Glutamatergic neuron (in vitro differentiated cells): ENCODE data around the gene CLTCL1. TPM values are rescaled to one million over a fixed set of nuclear protein-coding genes. Genes with fewer than 3 reads are reported as not detected.

Experiments
- DNase-seq: peaks from one replicate; pipeline ENCODE4 v3.0.0; 2022
- H3K27ac Mint-ChIP-seq: one replicate; pipeline ENCODE4 v1.8.0; 2020; ENCODE audit warnings: mild to moderate bottlenecking, mixed read lengths, inconsistent platforms; ENCODE audit not compliant: unreplicated experiment
- H3K27me3 Mint-ChIP-seq: one replicate; pipeline ENCODE4 v1.8.0; 2020; ENCODE audit warnings: mild to moderate bottlenecking, moderate library complexity, mixed read lengths, inconsistent platforms; ENCODE audit not compliant: unreplicated experiment
- H3K36me3 Mint-ChIP-seq: one replicate; pipeline ENCODE4 v1.8.0; 2020; ENCODE audit warnings: mild to moderate bottlenecking, mixed read lengths, inconsistent platforms; ENCODE audit not compliant: unreplicated experiment
- H3K4me1 Mint-ChIP-seq: one replicate; pipeline ENCODE4 v1.8.0; 2020; ENCODE audit warnings: mild to moderate bottlenecking, low read depth, mixed read lengths, inconsistent platforms; ENCODE audit not compliant: unreplicated experiment
- H3K4me3 Mint-ChIP-seq: one replicate; pipeline ENCODE4 v1.8.0; 2020; ENCODE audit warnings: mild to moderate bottlenecking, mixed read lengths, inconsistent platforms; ENCODE audit not compliant: unreplicated experiment
- H3K9me3 Mint-ChIP-seq: one replicate; pipeline ENCODE4 v1.8.0; 2020; ENCODE audit warnings: mild to moderate bottlenecking, moderate library complexity, mixed read lengths, inconsistent platforms; ENCODE audit not compliant: unreplicated experiment
- total RNA-seq: library from RNA; stranded (reverse); fragmentation: NEBNext Ultra II Directional; extraction: Animal tissue kit (Norgen Biotek cat#: 25700); gene quantifications from one replicate; pipeline ENCODE4 v1.2.1, GENCODE V29; 2021; ENCODE audit not compliant: unreplicated experiment
- TF ChIP-seq, protein P1 (sequence below): fragments of 200-600 bp; sonication (generic); IDR thresholded peaks from one replicate; pipeline ENCODE4 v1.5.0; 2021; ENCODE audit not compliant: partially characterized antibody, unreplicated experiment

The CLTCL1 gene
- total RNA-seq, 1 donor from 2014 or later, result 11.8 TPM

DNA sequence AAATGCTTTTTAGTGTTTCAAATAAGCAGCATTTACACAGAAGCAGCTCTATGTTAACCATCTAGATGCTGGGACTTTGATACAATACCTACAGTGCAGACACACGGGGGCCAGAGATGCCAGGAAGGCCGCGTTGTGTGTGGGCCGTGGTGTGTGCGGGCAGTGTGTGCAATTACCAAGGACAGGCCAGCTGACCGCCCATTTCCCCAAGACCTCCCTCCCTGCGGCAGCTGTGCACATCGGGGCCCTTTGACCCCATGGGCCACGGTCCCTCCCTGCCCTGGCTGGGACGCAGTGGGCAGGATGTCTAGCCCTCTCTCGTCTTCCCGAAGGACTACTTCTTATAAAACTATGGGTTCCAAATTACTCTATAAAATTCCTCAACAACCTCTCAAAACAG is 38.4 kb downstream of the CLTCL1 start:
- Mint-ChIP-seq H3K27me3 (no peaks in the 10 kb centered on the region), H3K36me3 (peaks cover 8% of the 10 kb centered on the region)
- DNase-seq, result no peak

DNA sequence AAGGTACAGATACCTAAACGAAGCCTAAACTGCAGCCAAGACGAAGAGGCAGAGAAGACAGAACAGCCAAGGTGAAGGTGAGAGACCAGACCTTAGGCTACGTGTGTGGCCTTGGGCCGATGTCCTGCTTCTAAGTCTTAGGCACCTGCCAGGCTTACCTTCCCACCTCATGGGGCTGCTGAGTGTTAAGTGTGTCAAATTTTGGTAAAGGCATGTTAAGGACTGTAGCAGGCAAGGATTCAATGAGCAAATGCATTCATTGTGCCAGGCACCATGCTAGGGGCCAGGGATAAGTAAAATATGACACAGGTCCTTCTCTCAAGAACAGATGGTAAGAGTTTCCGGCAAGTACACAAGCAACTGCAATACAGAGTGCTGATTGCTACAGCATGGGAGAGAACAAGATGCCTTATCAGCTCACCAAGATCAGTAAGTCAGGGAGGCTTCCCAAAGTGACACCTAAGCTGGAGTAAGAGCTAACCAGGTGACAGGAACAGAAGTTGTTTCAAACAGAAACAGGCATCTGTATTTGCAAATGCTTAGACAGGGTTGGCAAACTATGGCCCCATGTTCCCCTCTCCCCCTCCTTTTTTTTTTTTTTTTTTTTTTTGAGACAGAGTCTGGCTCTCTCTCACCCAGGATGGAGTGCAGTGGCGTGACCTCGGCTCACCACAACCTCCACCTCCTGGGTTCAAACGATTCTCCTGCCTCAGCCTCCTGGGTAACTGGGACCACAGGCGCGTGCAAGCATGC is 46.7 kb downstream of the CLTCL1 start:
- TF ChIP-seq, protein P1, sequence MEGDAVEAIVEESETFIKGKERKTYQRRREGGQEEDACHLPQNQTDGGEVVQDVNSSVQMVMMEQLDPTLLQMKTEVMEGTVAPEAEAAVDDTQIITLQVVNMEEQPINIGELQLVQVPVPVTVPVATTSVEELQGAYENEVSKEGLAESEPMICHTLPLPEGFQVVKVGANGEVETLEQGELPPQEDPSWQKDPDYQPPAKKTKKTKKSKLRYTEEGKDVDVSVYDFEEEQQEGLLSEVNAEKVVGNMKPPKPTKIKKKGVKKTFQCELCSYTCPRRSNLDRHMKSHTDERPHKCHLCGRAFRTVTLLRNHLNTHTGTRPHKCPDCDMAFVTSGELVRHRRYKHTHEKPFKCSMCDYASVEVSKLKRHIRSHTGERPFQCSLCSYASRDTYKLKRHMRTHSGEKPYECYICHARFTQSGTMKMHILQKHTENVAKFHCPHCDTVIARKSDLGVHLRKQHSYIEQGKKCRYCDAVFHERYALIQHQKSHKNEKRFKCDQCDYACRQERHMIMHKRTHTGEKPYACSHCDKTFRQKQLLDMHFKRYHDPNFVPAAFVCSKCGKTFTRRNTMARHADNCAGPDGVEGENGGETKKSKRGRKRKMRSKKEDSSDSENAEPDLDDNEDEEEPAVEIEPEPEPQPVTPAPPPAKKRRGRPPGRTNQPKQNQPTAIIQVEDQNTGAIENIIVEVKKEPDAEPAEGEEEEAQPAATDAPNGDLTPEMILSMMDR, result no peak
- Mint-ChIP-seq H3K4me3 (no peak overlapping the region), H3K4me1 (no peaks in the 10 kb centered on the region), H3K9me3 (no peaks in the 10 kb centered on the region), H3K36me3 (no peaks in the 10 kb centered on the region), H3K27me3 (no peaks in the 10 kb centered on the region), H3K27ac (no peak overlapping the region)
- DNase-seq, result no peak

More for the DNA sequence above, 38.4 kb downstream of the CLTCL1 start:
- H3K4me3 Mint-ChIP-seq, result no peak overlapping the region
- H3K4me1 Mint-ChIP-seq, result no peaks in the 10 kb centered on the region
- no peaks in the 10 kb centered on the region for H3K9me3 Mint-ChIP-seq
- H3K27ac Mint-ChIP-seq, result no peak overlapping the region
- TF ChIP-seq, protein P1, result no peak

- Mint-ChIP-seq H3K9me3 (no peaks in the 10 kb centered on the region), H3K27me3 (no peaks in the 10 kb centered on the region), H3K27ac (no peak overlapping the region), H3K4me3 (no peak overlapping the region), H3K36me3 (no peaks in the 10 kb centered on the region), H3K4me1 (no peaks in the 10 kb centered on the region)
- TF ChIP-seq, protein P1, result no peak
- DNase-seq, result no peak
Measured at GRCh38 chr22:19242699-19243098, 48.8 kb downstream of the CLTCL1 start.

DNA sequence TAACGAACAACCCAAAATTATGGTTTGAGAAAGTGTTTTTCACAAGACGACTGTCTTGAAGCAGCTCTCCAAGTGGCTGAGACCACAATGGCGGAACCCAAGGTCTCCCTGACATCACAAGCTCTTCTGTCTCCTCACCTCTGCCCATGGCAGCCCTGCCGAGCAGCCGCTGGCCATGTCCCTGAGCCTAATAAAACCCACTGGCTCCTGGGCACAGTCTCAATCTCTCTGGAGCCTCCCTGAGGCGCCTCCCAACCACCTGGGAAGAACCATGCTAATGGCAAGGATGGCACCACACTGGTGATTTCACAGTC is 50.0 kb downstream of the CLTCL1 start:
- no peak overlapping the region for H3K27ac Mint-ChIP-seq
- TF ChIP-seq, protein P1, result no peak

DNA sequence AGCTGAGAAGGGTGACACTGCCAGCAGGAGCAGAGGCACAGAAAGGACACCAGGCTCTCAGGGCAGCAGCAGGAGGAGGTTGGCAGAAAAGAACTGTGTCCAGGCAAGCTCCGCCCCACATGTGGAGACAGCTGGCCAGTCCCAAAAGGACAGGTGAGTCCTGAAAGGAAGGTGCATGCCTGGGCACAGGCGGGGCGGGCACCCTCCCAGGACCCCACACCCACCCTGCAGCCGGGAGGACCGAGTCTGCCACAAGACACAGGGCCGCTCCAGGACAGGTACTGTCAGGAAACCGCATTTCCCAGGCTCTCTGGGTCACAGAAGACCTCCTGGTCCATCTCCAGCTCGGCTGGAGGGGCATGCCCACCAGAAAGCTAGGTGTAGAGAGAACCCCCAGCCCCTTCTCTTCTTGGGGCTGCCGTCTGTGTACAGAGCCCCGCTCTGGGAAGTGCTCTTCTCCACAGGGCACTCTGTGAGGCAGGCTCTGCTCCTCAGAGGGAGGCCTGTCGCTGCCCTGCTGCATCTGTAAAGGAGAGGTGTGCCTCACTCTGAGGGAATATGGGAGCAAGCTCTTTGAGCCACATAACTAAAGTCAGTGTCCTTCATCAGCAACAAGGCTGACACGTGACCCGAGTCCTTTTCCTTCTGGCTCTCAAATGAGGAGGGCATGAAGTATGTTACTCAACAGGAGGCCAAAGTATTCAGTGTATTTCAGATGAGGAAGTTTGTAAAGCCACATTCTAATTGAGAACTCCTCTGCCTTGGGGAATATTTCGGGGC is 50.5 kb downstream of the CLTCL1 start:
- no peak overlapping the region for H3K27ac Mint-ChIP-seq
- H3K4me3 Mint-ChIP-seq, result no peak overlapping the region
- no peaks in the 10 kb centered on the region for H3K9me3 Mint-ChIP-seq
- no peaks in the 10 kb centered on the region for H3K4me1 Mint-ChIP-seq
- no peaks in the 10 kb centered on the region for H3K27me3 Mint-ChIP-seq
- no peaks in the 10 kb centered on the region for H3K36me3 Mint-ChIP-seq
- no peak for DNase-seq
- TF ChIP-seq, protein P1, result no peak

More for the DNA sequence above, 50.0 kb downstream of the CLTCL1 start:
- H3K4me3 Mint-ChIP-seq, result no peak overlapping the region
- no peaks in the 10 kb centered on the region for H3K36me3 Mint-ChIP-seq
- H3K27me3 Mint-ChIP-seq, result no peaks in the 10 kb centered on the region
- DNase-seq, result no peak
- no peaks in the 10 kb centered on the region for H3K9me3 Mint-ChIP-seq
- no peaks in the 10 kb centered on the region for H3K4me1 Mint-ChIP-seq
